ENCODE measurements around the gene AHRR. TPM values are rescaled to one million over a fixed set of nuclear protein-coding genes. Genes with fewer than 3 reads are reported as not detected.
A peak's percentile ranks its signal among the peaks of the same experiment; 100 is the strongest.

The AHRR gene
- total RNA-seq, 1 experiment from 2014 or later: 15.3 TPM

- no peak for DNase-seq (ENCODE audit: low read depth)
Observed at GRCh38 chr5:428754-429452, 107.4 kb downstream of the AHRR start.

- DNase-seq (ENCODE audit: low read depth): no peak
Observed at GRCh38 chr5:429453-430188, 108.1 kb downstream of the AHRR start.

DNA sequence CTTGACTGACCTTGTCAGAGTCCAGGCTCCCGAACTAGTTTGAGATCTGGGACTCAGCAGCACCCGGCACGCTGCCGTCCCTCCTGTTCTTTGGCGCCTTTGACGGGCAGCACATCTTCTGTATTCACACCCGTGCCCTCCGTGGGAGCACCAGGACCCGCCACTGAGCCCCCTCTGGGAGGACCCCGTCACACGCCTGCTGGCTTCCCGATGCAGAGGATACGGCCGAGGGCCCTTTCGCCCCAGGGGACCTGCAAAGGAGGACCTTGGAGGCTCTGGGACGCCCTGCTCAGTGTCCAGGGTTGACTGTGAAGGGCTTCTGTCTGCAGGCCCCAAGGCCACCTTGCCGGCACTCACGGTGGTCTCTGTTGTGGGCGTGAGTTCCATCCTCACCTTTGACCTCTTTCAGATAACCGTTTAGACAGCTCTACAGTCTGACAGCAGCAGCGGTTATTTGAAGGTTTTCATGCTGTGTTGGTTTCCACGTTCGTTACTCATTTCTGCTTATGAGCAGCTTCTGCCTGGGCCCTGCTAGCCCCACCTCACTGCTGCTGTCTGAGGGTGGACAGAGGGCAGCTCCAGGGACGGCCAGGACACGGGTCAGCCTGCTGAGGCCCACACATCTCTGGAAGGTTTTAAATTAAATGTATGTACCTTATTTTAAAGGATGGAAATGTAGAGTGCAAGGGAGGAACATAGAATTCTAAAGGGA lies 108.9 kb downstream of the AHRR start:
- DNase-seq (ENCODE audit: low read depth): no peak

- DNase-seq (ENCODE audit: low read depth): peak; percentile 56
Observed at GRCh38 chr5:431001-431710, 109.6 kb downstream of the AHRR start.

GRCh38 chr5:431711-432050 lies 110.2 kb downstream of the AHRR start:
- no peak for DNase-seq (ENCODE audit: low read depth)

GRCh38 chr5:432201-432927 lies 110.8 kb downstream of the AHRR start:
- no peak for DNase-seq (ENCODE audit: low read depth)

- no peak for DNase-seq (ENCODE audit: low read depth)
Observed at GRCh38 chr5:432928-433791, 111.6 kb downstream of the AHRR start.

DNA sequence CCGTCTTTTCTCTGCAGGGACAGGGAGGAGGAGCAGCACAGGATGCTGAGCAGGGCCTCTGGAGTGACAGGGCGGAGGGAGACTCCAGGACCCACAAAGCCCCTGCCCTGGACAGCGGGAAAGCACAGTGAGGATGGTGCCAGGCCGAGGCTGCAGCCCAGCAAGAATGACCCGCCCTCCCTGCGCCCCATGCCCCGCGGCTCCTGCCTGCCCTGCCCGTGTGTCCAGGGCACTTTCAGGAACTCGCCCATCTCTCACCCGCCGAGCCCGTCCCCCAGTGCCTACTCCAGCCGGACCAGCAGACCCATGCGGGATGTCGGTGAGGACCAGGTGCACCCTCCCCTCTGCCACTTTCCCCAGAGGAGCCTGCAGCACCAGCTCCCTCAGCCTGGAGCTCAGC lies 112.3 kb downstream of the AHRR start:
- DNase-seq (ENCODE audit: low read depth): no peak

DNA sequence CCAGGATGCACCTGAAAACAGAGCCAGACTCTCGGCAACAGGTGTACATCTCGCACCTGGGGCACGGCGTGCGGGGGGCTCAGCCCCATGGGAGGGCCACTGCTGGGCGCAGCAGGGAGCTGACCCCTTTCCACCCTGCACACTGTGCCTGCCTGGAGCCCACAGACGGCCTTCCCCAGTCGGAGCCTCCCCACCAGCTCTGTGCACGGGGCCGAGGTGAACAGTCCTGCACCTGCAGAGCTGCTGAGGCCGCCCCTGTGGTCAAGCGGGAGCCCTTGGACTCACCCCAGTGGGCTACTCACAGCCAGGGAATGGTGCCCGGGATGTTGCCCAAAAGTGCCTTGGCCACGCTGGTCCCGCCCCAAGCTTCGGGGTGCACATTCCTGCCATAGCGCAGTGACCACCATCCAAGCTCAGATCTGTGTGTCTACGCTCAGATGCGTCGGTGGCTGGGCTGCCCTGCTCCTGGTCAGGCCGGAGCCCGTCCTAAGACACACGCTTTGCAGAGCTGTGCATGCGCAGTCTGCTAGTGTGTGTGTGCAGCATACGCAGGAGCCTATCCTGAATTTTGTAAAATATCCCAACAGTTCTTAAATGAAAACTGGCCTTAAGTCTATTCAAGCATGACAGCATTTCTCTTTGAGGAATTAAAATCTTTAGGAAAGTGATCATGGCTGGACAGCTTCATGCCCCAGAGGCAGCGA lies 113.1 kb downstream of the AHRR start:
- DNase-seq (ENCODE audit: low read depth): no peak

DNA sequence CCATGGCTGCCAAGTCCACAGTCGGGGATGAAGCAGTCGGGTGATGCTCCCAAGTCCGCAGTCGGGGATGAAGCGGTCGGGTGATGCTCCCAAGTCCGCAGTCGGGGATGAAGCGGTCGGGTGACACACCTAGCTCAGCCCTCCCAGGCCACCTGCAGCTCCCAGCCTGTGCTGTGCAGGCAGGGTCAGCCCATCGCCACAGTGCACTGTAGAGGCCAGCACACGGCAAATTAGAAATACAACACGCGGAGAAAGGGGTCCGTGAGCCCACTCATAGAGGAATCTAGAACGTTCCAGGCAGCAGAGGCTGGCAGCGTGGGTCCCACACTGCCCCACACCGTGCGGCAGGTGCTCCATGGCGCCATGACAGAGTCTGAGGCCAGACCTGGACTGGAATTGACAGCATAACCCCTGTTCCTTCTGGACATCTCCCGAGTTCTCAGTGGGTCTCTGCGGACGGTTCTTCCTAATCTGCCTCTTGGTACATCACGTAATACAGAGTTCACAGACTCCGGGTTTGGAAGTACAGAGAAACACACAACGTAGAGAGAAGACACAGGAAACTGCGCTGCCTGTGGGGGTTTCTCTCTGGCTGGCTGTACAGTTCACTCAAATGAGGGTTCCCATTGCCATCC lies 113.8 kb downstream of the AHRR start:
- no peak for DNase-seq (ENCODE audit: low read depth)

DNA sequence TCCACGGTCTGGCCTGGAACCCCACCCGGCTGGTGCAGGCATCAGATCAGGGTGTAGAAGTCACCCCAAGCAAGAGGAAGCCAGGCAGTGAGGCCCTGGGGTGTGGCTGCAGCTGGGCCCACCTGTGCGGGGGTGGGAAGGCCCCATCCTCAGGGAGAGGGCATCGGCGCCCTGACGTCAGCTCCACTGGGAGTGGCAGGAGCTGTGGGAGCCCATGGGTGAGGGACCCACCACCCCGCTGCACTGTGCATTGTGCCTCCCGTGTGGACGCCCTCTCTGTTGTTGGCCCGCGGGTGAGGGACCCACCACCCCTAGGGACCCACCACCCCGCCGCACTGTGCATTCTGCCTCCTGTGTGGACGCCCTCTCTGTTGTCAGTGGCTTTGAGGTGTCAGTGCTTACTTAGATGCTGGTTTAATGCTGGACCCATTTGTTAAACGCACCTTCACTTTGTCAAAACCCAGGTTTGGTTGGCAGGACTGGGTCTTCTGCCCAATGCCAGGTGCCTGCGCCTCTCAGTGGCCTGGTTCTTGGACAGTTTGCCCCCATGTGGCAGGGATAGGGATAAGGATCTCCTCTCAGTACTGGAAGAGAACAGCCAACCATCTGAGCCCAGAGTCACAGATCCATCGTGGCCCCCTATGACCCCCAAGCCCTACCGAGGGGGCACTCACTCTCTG lies 114.6 kb downstream of the AHRR start:
- DNase-seq (ENCODE audit: low read depth): peak; percentile 35

DNA sequence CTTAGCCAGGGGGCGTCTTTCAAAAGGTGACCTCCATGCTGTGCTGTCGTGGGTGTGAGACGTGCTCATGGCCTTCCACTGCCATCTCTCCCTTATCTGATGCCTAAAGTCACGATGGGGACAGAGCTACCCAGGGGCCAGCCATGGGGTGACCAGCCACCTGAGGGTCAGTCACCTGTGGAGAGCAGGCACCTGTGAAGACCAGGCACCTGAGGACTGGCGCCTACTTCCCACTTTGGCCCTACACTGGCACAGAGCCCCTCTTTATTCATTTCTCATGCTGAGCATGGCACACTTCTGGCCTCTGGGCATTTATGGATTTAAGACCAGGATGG lies 115.1 kb downstream of the AHRR start:
- no peak for DNase-seq (ENCODE audit: low read depth)

- DNase-seq (ENCODE audit: low read depth): no peak
Observed at GRCh38 chr5:437281-437771, 115.8 kb downstream of the AHRR start.

GRCh38 chr5:438481-438981 lies 117.0 kb downstream of the AHRR start:
- no peak for DNase-seq (ENCODE audit: low read depth)

DNA sequence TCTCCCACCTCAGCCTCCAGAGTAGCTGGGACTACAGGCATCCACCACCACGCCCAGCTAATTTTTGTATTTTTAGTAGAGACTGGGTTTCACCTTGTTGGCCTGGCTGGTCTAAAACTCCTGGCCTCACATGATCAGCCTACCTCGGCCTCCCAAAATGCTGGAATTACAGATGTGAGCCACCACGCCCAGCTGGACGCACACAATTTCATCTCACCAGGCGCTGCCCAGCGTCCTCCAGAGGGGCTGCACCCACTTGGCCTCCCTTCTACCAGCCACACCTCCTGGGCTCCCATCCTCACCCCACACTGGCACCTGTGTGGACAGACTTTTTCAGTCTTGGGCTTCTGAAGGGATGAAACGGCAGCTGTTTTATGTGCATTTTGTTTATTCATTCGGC lies 117.7 kb downstream of the AHRR start:
- no peak for DNase-seq (ENCODE audit: low read depth)

- no peak for DNase-seq (ENCODE audit: low read depth)
Observed at GRCh38 chr5:439636-440035, 118.1 kb downstream of the AHRR start.

- DNase-seq (ENCODE audit: low read depth): no peak
Observed at GRCh38 chr5:440401-441201, 119.1 kb downstream of the AHRR start.

DNA sequence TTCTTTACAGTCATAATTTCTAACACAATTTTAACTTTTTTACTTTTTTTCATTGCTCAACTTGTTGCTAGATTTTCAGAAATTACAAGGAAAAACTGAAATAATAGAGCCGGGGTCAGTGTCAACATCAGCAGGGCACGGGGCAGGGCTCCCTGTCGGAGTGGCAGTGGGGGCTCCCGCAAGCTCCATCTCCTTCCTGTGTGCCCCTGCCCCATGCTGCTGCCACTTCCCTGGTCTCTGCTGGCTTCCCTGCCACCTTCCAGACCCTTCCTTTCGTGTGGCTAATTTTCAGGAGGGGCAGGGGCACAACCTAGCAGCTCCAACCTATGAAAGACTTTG lies 120.5 kb downstream of the AHRR start:
- DNase-seq (ENCODE audit: low read depth): no peak
